H9 (cell line): ENCODE results near the gene HLA-DPB1. TPM values are rescaled to one million over a fixed set of nuclear protein-coding genes. Genes with fewer than 3 reads are reported as not detected.

ENCODE experiments used
- DNase-seq: peaks from one replicate; pipeline ENCODE4 v3.0.0-alpha.2; 2017
- H2AFZ ChIP-seq: one replicate; pipeline ENCODE4 v1.6.1; 2013; ENCODE audit warnings: mild to moderate bottlenecking, low read length, control low read depth, moderate library complexity
- H2AK5ac ChIP-seq: 2 replicates; pipeline ENCODE4 v1.6.1; 2013; ENCODE audit warnings: low read length, control low read depth, mixed read lengths; ENCODE audit not compliant: insufficient read length
- H2BK120ac ChIP-seq: one replicate; pipeline ENCODE4 v1.6.1; 2013; ENCODE audit warnings: low read depth, mild to moderate bottlenecking, low read length, control low read depth, inconsistent platforms; ENCODE audit not compliant: poor library complexity, severe bottlenecking
- H2BK12ac ChIP-seq: 2 replicates; pipeline ENCODE4 v1.6.1; 2013; ENCODE audit warnings: low read length, control low read depth, mixed read lengths, low read depth; ENCODE audit not compliant: insufficient read length
- H2BK15ac ChIP-seq: 2 replicates; pipeline ENCODE4 v1.6.1; 2013; ENCODE audit warnings: low read depth, low read length, control low read depth
- H2BK20ac ChIP-seq: one replicate; pipeline ENCODE4 v1.6.1; 2013; ENCODE audit warnings: low read depth, mild to moderate bottlenecking, low read length, control low read depth, inconsistent platforms; ENCODE audit not compliant: poor library complexity, severe bottlenecking
- H2BK5ac ChIP-seq: 2 replicates; pipeline ENCODE4 v1.6.1; 2013; ENCODE audit warnings: low read length, control low read depth, mixed read lengths; ENCODE audit not compliant: insufficient read length
- H3K14ac ChIP-seq: 2 replicates; pipeline ENCODE4 v1.6.1; 2013; ENCODE audit warnings: low read length, control low read depth; ENCODE audit not compliant: insufficient read depth
- H3K18ac ChIP-seq: 2 replicates; pipeline ENCODE4 v1.6.1; 2013; ENCODE audit warnings: low read depth, mild to moderate bottlenecking, mixed read lengths, low read length, control low read depth; ENCODE audit not compliant: insufficient read length
- H3K23ac ChIP-seq: 2 replicates; pipeline ENCODE4 v1.6.1; 2013; ENCODE audit warnings: low read length, control low read depth, mixed read lengths, low read depth; ENCODE audit not compliant: insufficient read length
- H3K23me2 ChIP-seq: 2 replicates; pipeline ENCODE4 v1.6.1; 2013; ENCODE audit warnings: low read depth, mild to moderate bottlenecking, mixed read lengths, low read length, control low read depth; ENCODE audit not compliant: insufficient read length, poor library complexity, severe bottlenecking
- H3K27ac ChIP-seq: 2 replicates; pipeline ENCODE4 v1.5.1; 2013; ENCODE audit warnings: low read length, control low read depth, mixed read lengths, low read depth; ENCODE audit not compliant: insufficient read length
- H3K27me3 ChIP-seq: 2 replicates; pipeline ENCODE4 v1.6.1; 2013; ENCODE audit warnings: low read length, control low read depth, inconsistent platforms; ENCODE audit not compliant: insufficient read depth
- H3K4ac ChIP-seq: 2 replicates; pipeline ENCODE4 v1.6.1; 2013; ENCODE audit warnings: low read depth, mild to moderate bottlenecking, control low read depth, inconsistent platforms, low read length, moderate library complexity
- H3K4me1 ChIP-seq: 2 replicates; pipeline ENCODE4 v1.6.1; 2013; ENCODE audit warnings: low read length, control low read depth, inconsistent platforms; ENCODE audit not compliant: insufficient read depth
- H3K4me2 ChIP-seq: 2 replicates; pipeline ENCODE4 v1.6.1; 2013; ENCODE audit warnings: low read length, control low read depth, mixed read lengths; ENCODE audit not compliant: insufficient read length, insufficient read depth
- H3K56ac ChIP-seq: 2 replicates; pipeline ENCODE4 v1.6.1; 2013; ENCODE audit warnings: low read depth, mild to moderate bottlenecking, mixed read lengths, low read length, control low read depth; ENCODE audit not compliant: insufficient read length
- H3K79me1 ChIP-seq: 2 replicates; pipeline ENCODE4 v1.6.1; 2013; ENCODE audit warnings: low read depth, mild to moderate bottlenecking, moderate library complexity, low read length, control low read depth, inconsistent platforms; ENCODE audit not compliant: insufficient read depth, poor library complexity, severe bottlenecking
- H3K79me2 ChIP-seq: 2 replicates; pipeline ENCODE4 v1.6.1; 2013; ENCODE audit warnings: low read length, control low read depth, inconsistent platforms; ENCODE audit not compliant: insufficient read depth
- H3K9ac ChIP-seq: 2 replicates; pipeline ENCODE4 v1.6.1; 2013; ENCODE audit warnings: low read length, control low read depth, mixed read lengths; ENCODE audit not compliant: insufficient read length; ENCODE audit errors: extremely low read depth
- H3K9me3 ChIP-seq: one replicate; pipeline ENCODE4 v1.6.1; 2013; ENCODE audit warnings: low read depth, low read length, inconsistent platforms; ENCODE audit not compliant: control insufficient read depth
- H3T11ph ChIP-seq: one replicate; pipeline ENCODE4 v1.6.1; 2013; ENCODE audit warnings: mild to moderate bottlenecking, low read length, control low read depth, inconsistent platforms
- H4K20me1 ChIP-seq: one replicate; pipeline ENCODE4 v1.6.1; 2013; ENCODE audit not compliant: control insufficient read depth, insufficient read length, insufficient read depth
- H4K5ac ChIP-seq: 2 replicates; pipeline ENCODE4 v1.6.1; 2013; ENCODE audit warnings: low read depth, mild to moderate bottlenecking, mixed read lengths, low read length, control low read depth; ENCODE audit not compliant: insufficient read length
- H4K8ac ChIP-seq: replicated peaks from 2 replicates; pipeline ENCODE4 v1.6.1; 2013; ENCODE audit warnings: low read length, control low read depth, mixed read lengths, low read depth; ENCODE audit not compliant: insufficient read length
- H4K91ac ChIP-seq: 2 replicates; pipeline ENCODE4 v1.6.1; 2013; ENCODE audit warnings: low read depth, mild to moderate bottlenecking, moderate library complexity, mixed read lengths, low read length, control low read depth; ENCODE audit not compliant: insufficient read length
- H3K27ac Mint-ChIP-seq, 3 experiments: 2 replicates in 2 of 3; 3 replicates in 1 of 3; pipeline ENCODE4 v1.8.0; 2020 to 2021; ENCODE audit warnings: mixed read lengths in 3 of 3, mild to moderate bottlenecking in 1 of 3, moderate library complexity in 1 of 3
- H3K27me3 Mint-ChIP-seq: 2 replicates; pipeline ENCODE4 v1.8.0; 2021; ENCODE audit warnings: low read depth, mild to moderate bottlenecking, moderate library complexity, mixed read lengths
- H3K36me3 Mint-ChIP-seq, 3 experiments: 2 replicates in 2 of 3; 3 replicates in 1 of 3; pipeline ENCODE4 v1.8.0; 2020 to 2021; ENCODE audit warnings: low read depth in 3 of 3, mixed read lengths in 3 of 3; ENCODE audit not compliant: insufficient read depth in 1 of 3
- H3K4me1 Mint-ChIP-seq, 2 experiments: 2 replicates each; pipeline ENCODE4 v1.8.0; 2020; ENCODE audit warnings: mixed read lengths in 2 of 2
- H3K4me3 Mint-ChIP-seq, 2 experiments: 2 replicates in 1 of 2; 3 replicates in 1 of 2; pipeline ENCODE4 v1.8.0; 2020 to 2021; ENCODE audit warnings: mild to moderate bottlenecking in 2 of 2, mixed read lengths in 2 of 2, moderate library complexity in 1 of 2
- H3K9me3 Mint-ChIP-seq, 2 experiments: 2 replicates in 1 of 2; 3 replicates in 1 of 2; pipeline ENCODE4 v1.8.0; 2020; ENCODE audit warnings: mild to moderate bottlenecking in 2 of 2, mixed read lengths in 2 of 2, moderate library complexity in 1 of 2
- WGBS: extraction: QIAGEN DNeasy Blood & Tissue Kit; methylation state at CpG from one replicate; pipeline ENCODE4 v1.1.7; 2013; ENCODE audit warnings: missing lambda C conversion rate, low lambda C conversion rate, mixed read lengths; ENCODE audit not compliant: insufficient read length; ENCODE audit errors: extremely low coverage; 5-methylcytosine and 5-hydroxymethylcytosine counted together
- total RNA-seq: library from RNA; stranded (reverse); gene quantifications from 2 replicates; pipeline ENCODE4 v1.2.1, GENCODE V29; 2021
- TF ChIP-seq, protein P1 (sequence below): fragments of 200-600 bp; sonication (generic); conservative IDR thresholded peaks from 3 replicates; pipeline ENCODE4 v1.8.0; 2021; ENCODE audit warnings: antibody characterized with exemption, mild to moderate bottlenecking

The HLA-DPB1 gene
- total RNA-seq, 1 experiment from 2014 or later: 23.6 TPM

DNA sequence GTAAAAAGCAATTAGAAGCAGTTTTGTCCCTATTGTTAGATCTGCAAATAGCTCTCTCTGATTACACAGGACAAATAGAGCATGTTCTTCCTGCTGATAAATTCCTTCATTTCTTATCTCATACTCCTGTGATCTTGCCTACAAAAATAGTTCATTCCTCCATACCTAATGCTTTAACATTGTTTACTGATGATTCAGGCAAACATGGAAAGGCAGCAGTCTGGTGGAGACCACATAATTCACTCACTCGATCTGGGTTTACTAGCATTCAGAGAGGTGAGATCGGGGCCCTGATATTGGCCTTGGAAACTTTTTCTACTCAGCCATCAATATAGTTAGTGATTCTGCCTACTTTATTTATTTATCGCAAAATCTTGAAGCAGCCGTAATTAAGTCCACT lies 22.6 kb upstream of the HLA-DPB1 start:
- TF ChIP-seq, protein P1, sequence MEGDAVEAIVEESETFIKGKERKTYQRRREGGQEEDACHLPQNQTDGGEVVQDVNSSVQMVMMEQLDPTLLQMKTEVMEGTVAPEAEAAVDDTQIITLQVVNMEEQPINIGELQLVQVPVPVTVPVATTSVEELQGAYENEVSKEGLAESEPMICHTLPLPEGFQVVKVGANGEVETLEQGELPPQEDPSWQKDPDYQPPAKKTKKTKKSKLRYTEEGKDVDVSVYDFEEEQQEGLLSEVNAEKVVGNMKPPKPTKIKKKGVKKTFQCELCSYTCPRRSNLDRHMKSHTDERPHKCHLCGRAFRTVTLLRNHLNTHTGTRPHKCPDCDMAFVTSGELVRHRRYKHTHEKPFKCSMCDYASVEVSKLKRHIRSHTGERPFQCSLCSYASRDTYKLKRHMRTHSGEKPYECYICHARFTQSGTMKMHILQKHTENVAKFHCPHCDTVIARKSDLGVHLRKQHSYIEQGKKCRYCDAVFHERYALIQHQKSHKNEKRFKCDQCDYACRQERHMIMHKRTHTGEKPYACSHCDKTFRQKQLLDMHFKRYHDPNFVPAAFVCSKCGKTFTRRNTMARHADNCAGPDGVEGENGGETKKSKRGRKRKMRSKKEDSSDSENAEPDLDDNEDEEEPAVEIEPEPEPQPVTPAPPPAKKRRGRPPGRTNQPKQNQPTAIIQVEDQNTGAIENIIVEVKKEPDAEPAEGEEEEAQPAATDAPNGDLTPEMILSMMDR: no peak
- Histone ChIP-seq H2AK5ac (no peak overlapping the region), H2BK15ac (no peak overlapping the region), H3K9ac (no peak overlapping the region), H3K27me3 (no peaks in the 10 kb centered on the region), H3K14ac (no peak overlapping the region), H3K27ac (no peak overlapping the region), H3K4ac (no peak overlapping the region), H3K56ac (no peak overlapping the region), H2AFZ (no peak overlapping the region), H3K18ac (no peak overlapping the region), H2BK5ac (no peak overlapping the region), H4K8ac (no peak overlapping the region), H3K79me2 (no peaks in the 10 kb centered on the region), H3K23ac (no peak overlapping the region), H3K4me1 (peaks cover 2% of the 10 kb centered on the region; the same call in 1 of the 2 replicates), H4K20me1 (no peaks in the 10 kb centered on the region), H2BK20ac (no peak overlapping the region), H2BK12ac (no peak overlapping the region), H4K91ac (no peak overlapping the region), H3T11ph (no peak overlapping the region), H3K4me2 (no peak overlapping the region), H4K5ac (no peak overlapping the region), H3K23me2 (no peaks in the 10 kb centered on the region), H3K79me1 (no peaks in the 10 kb centered on the region), H3K9me3 (no peaks in the 10 kb centered on the region), H2BK120ac (no peak overlapping the region)
- H3K27ac Mint-ChIP-seq: peak overlapping the region in 1 of 3 experiments; percentile 82; a peak in 3 of 7 replicates
- DNase-seq: no peak
- no peak overlapping the region for H3K4me3 Mint-ChIP-seq
- H3K27me3 Mint-ChIP-seq: peaks cover 3% of the 10 kb centered on the region; the same call in 1 of the 2 replicates
- peaks cover 6 to 18% of the 10 kb centered on the region in 2 experiments; a peak in 4 of 5 replicates for H3K9me3 Mint-ChIP-seq
- peaks cover 0 to 15% (median 7%) of the 10 kb centered on the region in 3 experiments; a peak in 5 of 7 replicates for H3K36me3 Mint-ChIP-seq
- no CpG with 5 or more reads among the region's 4 CpGs for WGBS
- peaks cover 31 to 38% of the 10 kb centered on the region in 2 experiments for H3K4me1 Mint-ChIP-seq
